IMR-90 (cell line): ENCODE data around the gene TPH1. TPM values are rescaled to one million over a fixed set of nuclear protein-coding genes. Genes with fewer than 3 reads are reported as not detected.

ENCODE experiments used
- ATAC-seq: fragments of 200-7000 bp; cut with Tn5 transposase; 2 replicates; pipeline ENCODE4 v1.9.1; 2020; ENCODE audit warnings: low read depth, mild to moderate bottlenecking, moderate library complexity
- BruUV-seq: library from RNA; stranded (reverse); fragments of 400-500 nt; replicated peaks from 2 replicates; lab custom pipeline; 2021; lab: Mats Ljungman, UMichigan
- CTCF ChIA-PET: fragments of 300-600 bp; formaldehyde crosslinking; extraction: SDS; loops from one replicate; lab custom pipeline; 2021; ENCODE audit warnings: antibody characterized with exemption; lab: Yijun Ruan, JAX
- POLR2A ChIA-PET: fragments of 300-600 bp; sonication (Branson Sonifier 250); formaldehyde crosslinking; loops from one replicate; lab custom pipeline; 2022; ENCODE audit warnings: antibody characterized with exemption; ENCODE audit not compliant: unreplicated experiment; lab: Charles Lee
- DNase-seq: peaks from one replicate; pipeline ENCODE4 v3.0.0; 2013
- H2AFZ ChIP-seq: replicated peaks from 2 replicates; pipeline ENCODE3; 2013; ENCODE audit warnings: low read length, mild to moderate bottlenecking; ENCODE audit not compliant: poor library complexity
- H2AK5ac ChIP-seq: 2 replicates; pipeline ENCODE4 v1.6.1; 2013; ENCODE audit warnings: low read depth, low read length, inconsistent platforms
- H2AK9ac ChIP-seq: replicated peaks from 2 replicates; pipeline ENCODE3; 2013; ENCODE audit warnings: mild to moderate bottlenecking, low read depth, low read length, moderate library complexity; ENCODE audit not compliant: poor library complexity
- H2BK120ac ChIP-seq: 2 replicates; pipeline ENCODE4 v1.6.1; 2013; ENCODE audit warnings: low read depth, low read length, inconsistent platforms
- H2BK15ac ChIP-seq: 3 replicates; pipeline ENCODE4 v1.6.1; 2013; ENCODE audit warnings: low read depth, low read length, inconsistent platforms
- H2BK20ac ChIP-seq: 2 replicates; pipeline ENCODE4 v1.6.1; 2013; ENCODE audit warnings: low read depth, mild to moderate bottlenecking, inconsistent platforms, low read length, moderate library complexity
- H2BK5ac ChIP-seq: 2 replicates; pipeline ENCODE4 v1.6.1; 2013; ENCODE audit warnings: mild to moderate bottlenecking, low read depth, low read length, inconsistent platforms; ENCODE audit not compliant: poor library complexity, severe bottlenecking
- H3K14ac ChIP-seq: replicated peaks from 2 replicates; pipeline ENCODE4 v1.6.1; 2013; ENCODE audit warnings: low read depth, low read length, inconsistent platforms
- H3K18ac ChIP-seq: 2 replicates; pipeline ENCODE4 v1.6.1; 2013; ENCODE audit warnings: low read depth, low read length, control low read depth
- H3K23ac ChIP-seq: 2 replicates; pipeline ENCODE4 v1.6.1; 2013; ENCODE audit warnings: low read depth, low read length, inconsistent platforms
- H3K27ac ChIP-seq: 2 replicates; pipeline ENCODE4 v1.5.1; 2013; ENCODE audit warnings: mild to moderate bottlenecking, control low read depth, low read length; ENCODE audit not compliant: insufficient read depth
- H3K27me3 ChIP-seq: 2 replicates; pipeline ENCODE4 v1.6.1; 2013; ENCODE audit warnings: low read length; ENCODE audit not compliant: control insufficient read depth, insufficient read depth
- H3K36me3 ChIP-seq: 2 replicates; pipeline ENCODE4 v1.6.1; 2013; ENCODE audit warnings: low read length, mixed read lengths; ENCODE audit not compliant: control insufficient read depth, insufficient read depth
- H3K4ac ChIP-seq: 2 replicates; pipeline ENCODE4 v1.6.1; 2013; ENCODE audit warnings: low read depth, low read length, inconsistent platforms
- H3K4me1 ChIP-seq: 2 replicates; pipeline ENCODE4 v1.6.1; 2013; ENCODE audit warnings: low read length, mixed read lengths; ENCODE audit not compliant: control insufficient read depth, insufficient read depth
- H3K4me2 ChIP-seq: 2 replicates; pipeline ENCODE4 v1.6.1; 2013; ENCODE audit warnings: low read depth, mild to moderate bottlenecking, control low read depth, low read length, moderate library complexity
- H3K4me3 ChIP-seq: 2 replicates; pipeline ENCODE4 v1.5.1; 2013; ENCODE audit warnings: low read depth, mild to moderate bottlenecking, control low read depth, low read length, moderate library complexity; ENCODE audit not compliant: insufficient read depth
- H3K56ac ChIP-seq: 2 replicates; pipeline ENCODE4 v1.6.1; 2013; ENCODE audit warnings: low read length, inconsistent platforms; ENCODE audit not compliant: insufficient read depth; ENCODE audit errors: extremely low read depth
- H3K79me1 ChIP-seq, 2 experiments: 2 replicates each; pipeline ENCODE4 v1.6.1; 2013; ENCODE audit warnings: low read length in 2 of 2, inconsistent platforms in 1 of 2, low read depth in 1 of 2
- H3K9ac ChIP-seq: 2 replicates; pipeline ENCODE4 v1.6.1; 2013; ENCODE audit warnings: low read depth, low read length, control low read depth
- H3K9me1 ChIP-seq: 2 replicates; pipeline ENCODE4 v1.6.1; 2013; ENCODE audit warnings: low read length, inconsistent platforms; ENCODE audit not compliant: insufficient read depth
- H3K9me3 ChIP-seq: 2 replicates; pipeline ENCODE4 v1.6.1; 2013; ENCODE audit warnings: low read length; ENCODE audit not compliant: control insufficient read depth, insufficient read depth
- H4K20me1 ChIP-seq: 2 replicates; pipeline ENCODE4 v1.6.1; 2013; ENCODE audit warnings: low read length, inconsistent platforms; ENCODE audit not compliant: insufficient read depth
- H4K5ac ChIP-seq: 2 replicates; pipeline ENCODE4 v1.6.1; 2013; ENCODE audit warnings: mild to moderate bottlenecking, low read depth, low read length, control low read depth
- H4K8ac ChIP-seq, 2 experiments: 2 replicates each; pipeline ENCODE4 v1.6.1; 2013; ENCODE audit warnings: low read depth in 2 of 2, low read length in 2 of 2, control low read depth in 1 of 2, inconsistent platforms in 1 of 2
- H4K91ac ChIP-seq: 2 replicates; pipeline ENCODE4 v1.6.1; 2013; ENCODE audit warnings: low read depth, low read length, inconsistent platforms; ENCODE audit not compliant: insufficient read depth
- BHLHE40 ChIP-seq: fragments of 150-350 bp; IDR thresholded peaks from 2 replicates; pipeline ENCODE4 v1.6.1; 2016; ENCODE audit warnings: mild to moderate bottlenecking, low read depth, low read length
- FOS ChIP-seq: fragments of 150-350 bp; IDR thresholded peaks from 2 replicates; pipeline ENCODE4 v1.6.1; 2016; ENCODE audit warnings: low read depth, low read length
- MAFK ChIP-seq: IDR thresholded peaks from 2 replicates; pipeline ENCODE4 v1.6.1; 2012; ENCODE audit warnings: low read depth, low read length, improper control_type of control experiment
- MAZ ChIP-seq: IDR thresholded peaks from 2 replicates; pipeline ENCODE4 v1.6.1; 2012; ENCODE audit warnings: low read depth, mild to moderate bottlenecking, low read length, improper control_type of control experiment, moderate library complexity, borderline replicate concordance
- MXI1 ChIP-seq: IDR thresholded peaks from 2 replicates; pipeline ENCODE4 v1.6.1; 2012; ENCODE audit warnings: low read depth, mild to moderate bottlenecking, low read length, moderate library complexity, borderline replicate concordance
- NFE2L2 ChIP-seq: fragments of 150-350 bp; IDR thresholded peaks from 2 replicates; pipeline ENCODE4 v1.6.1; 2016; ENCODE audit warnings: low read depth, mild to moderate bottlenecking, low read length
- RAD21 ChIP-seq: IDR thresholded peaks from 2 replicates; pipeline ENCODE4 v1.6.1; 2012; ENCODE audit warnings: low read length, improper control_type of control experiment
- RCOR1 ChIP-seq: IDR thresholded peaks from 2 replicates; pipeline ENCODE4 v1.6.1; 2012; ENCODE audit warnings: mild to moderate bottlenecking, low read length, improper control_type of control experiment; ENCODE audit not compliant: insufficient replicate concordance
- RFX5 ChIP-seq: IDR thresholded peaks from 2 replicates; pipeline ENCODE4 v1.8.0; 2012; ENCODE audit warnings: low read depth, mild to moderate bottlenecking, low read length, moderate library complexity
- SMC3 ChIP-seq: fragments of 150-350 bp; IDR thresholded peaks from 2 replicates; pipeline ENCODE4 v1.6.1; 2016; ENCODE audit warnings: low read depth, mild to moderate bottlenecking, antibody characterized with exemption, low read length, moderate library complexity
- WGBS, 2 experiments: methylation state at CpG; one replicate each; pipeline versions ENCODE4 v1.1.5 to v1.1.7; 2013; ENCODE audit warnings: missing lambda C conversion rate in 2 of 2; ENCODE audit not compliant: insufficient read length in 1 of 2; ENCODE audit errors: extremely low coverage in 2 of 2; 5-methylcytosine and 5-hydroxymethylcytosine counted together
- dilution Hi-C: fragments of 300-500 bp; cut with HindIII; formaldehyde crosslinking; loops from one replicate; pipeline ENCODE4 v1.14.3; 2018; ENCODE audit warnings: low sequenced_read_pairs; ENCODE audit not compliant: unreplicated experiment
- in situ Hi-C: fragments of 300-500 bp; cut with MboI; formaldehyde crosslinking; loops from 3 replicates; pipeline ENCODE4 v1.14.3; 2019; ENCODE audit warnings: low sequenced_read_pairs, inconsistent platforms, mixed read lengths
- intact Hi-C: fragments of 100-400 bp; cut with micrococcal nuclease; formaldehyde crosslinking; loops from 2 replicates; pipeline ENCODE4 v1.10.0; 2022
- polyA plus RNA-seq, 3 experiments: library from polyadenylated mRNA; depleted of rRNA; stranded (reverse); fragments of >200 nt; gene quantifications; 2 replicates each; pipeline ENCODE4 v1.2.3, GENCODE V29; 2012; ENCODE audit warnings: low replicate concordance in 1 of 3
- total RNA-seq: library from RNA; depleted of rRNA; stranded (reverse); fragments of >200 nt; gene quantifications from 2 replicates; pipeline ENCODE4 v1.2.3, GENCODE V29; 2012
- TF ChIP-seq, protein P1 (sequence below): fragments of 150-350 bp; IDR thresholded peaks from 2 replicates; pipeline ENCODE4 v1.6.1; 2016; ENCODE audit warnings: low read depth, mild to moderate bottlenecking, low read length, moderate library complexity, borderline replicate concordance

TPH1 gene
- total and polyA plus RNA-seq, 2 of the 4 experiments (the other 2 are of a cell fraction), result under 0.01 to 0.07 TPM

GRCh38 chr11:18016789-18017188 lies 29.3 kb downstream of the TPH1 start:
- Histone ChIP-seq H3K4me2 (no peak overlapping the region), H2BK15ac (no peak overlapping the region), H3K36me3 (no peaks in the 10 kb centered on the region), H3K23ac (no peak overlapping the region), H2BK5ac (no peak overlapping the region), H3K9me3 (no peaks in the 10 kb centered on the region), H2BK20ac (no peak overlapping the region), H4K5ac (no peak overlapping the region), H4K20me1 (no peaks in the 10 kb centered on the region), H3K4me3 (no peak overlapping the region), H3K4me1 (peaks cover 4% of the 10 kb centered on the region), H3K4ac (no peak overlapping the region), H3K56ac (no peak overlapping the region), H3K79me1 (peaks cover 0 to 7% of the 10 kb centered on the region in 2 experiments; a peak in 2 of 4 replicates), H3K18ac (no peak overlapping the region), H4K91ac (no peak overlapping the region), H3K27me3 (peaks cover 6% of the 10 kb centered on the region), H2AK5ac (no peak overlapping the region), H3K9ac (no peak overlapping the region), H2BK120ac (no peak overlapping the region), H3K27ac (no peak overlapping the region), H2AFZ (no peak overlapping the region), H3K9me1 (0 out of 2 replicates have a peak, but pooled peaks cover 6% of the 10 kb centered on the region), H3K14ac (no peak overlapping the region), H2AK9ac (no peak overlapping the region), H4K8ac (no peak overlapping the region)
- no peak for DNase-seq
- ChIA-PET CTCF (no interaction called here), POLR2A (no interaction called here)
- dilution Hi-C loops (no loop called here), in situ Hi-C loops (no loop called here), intact Hi-C loops (no loop called here)
- no peak for TF ChIP-seq RCOR1
- no peak for TF ChIP-seq FOS
- TF ChIP-seq, protein P1, sequence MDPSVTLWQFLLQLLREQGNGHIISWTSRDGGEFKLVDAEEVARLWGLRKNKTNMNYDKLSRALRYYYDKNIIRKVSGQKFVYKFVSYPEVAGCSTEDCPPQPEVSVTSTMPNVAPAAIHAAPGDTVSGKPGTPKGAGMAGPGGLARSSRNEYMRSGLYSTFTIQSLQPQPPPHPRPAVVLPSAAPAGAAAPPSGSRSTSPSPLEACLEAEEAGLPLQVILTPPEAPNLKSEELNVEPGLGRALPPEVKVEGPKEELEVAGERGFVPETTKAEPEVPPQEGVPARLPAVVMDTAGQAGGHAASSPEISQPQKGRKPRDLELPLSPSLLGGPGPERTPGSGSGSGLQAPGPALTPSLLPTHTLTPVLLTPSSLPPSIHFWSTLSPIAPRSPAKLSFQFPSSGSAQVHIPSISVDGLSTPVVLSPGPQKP, result no peak
- no peak for TF ChIP-seq MAZ
- no peak for TF ChIP-seq NFE2L2
- no peak for TF ChIP-seq MAFK
- TF ChIP-seq MXI1, result no peak
- TF ChIP-seq SMC3, result no peak
- no peak for TF ChIP-seq BHLHE40
- TF ChIP-seq RAD21, result no peak
- no peak for TF ChIP-seq RFX5
- BruUV-seq, result no TSS peak
- ATAC-seq, result no peak
- no CpG with 5 or more reads among the region's 2 CpGs for WGBS, 2 experiments
